Activated CD8-positive, alpha-beta memory T cell treated with anti-CD3 and anti-CD28 coated beads for 36 hours (primary cell): ENCODE measurements around the gene IFIT5. TPM values are rescaled to one million over a fixed set of nuclear protein-coding genes. Genes with fewer than 3 reads are reported as not detected.
"Not testable (repeated sequence)": the region's sequence is repeated elsewhere in the genome, so short reads cannot be mapped to it uniquely, and the experiment has no call there.

Experiments used
- CTCF ChIA-PET: fragments of 350-600 bp; sonication (Branson Sonifier 250); formaldehyde crosslinking; loops from one replicate; lab custom pipeline; 2021; ENCODE audit warnings: antibody characterized with exemption; lab: Charles Lee
- POLR2A ChIA-PET: fragments of 350-600 bp; sonication (Branson Sonifier 250); formaldehyde crosslinking; loops from one replicate; lab custom pipeline; 2021; ENCODE audit warnings: antibody characterized with exemption; lab: Charles Lee
- total RNA-seq, 2 experiments: library from RNA; stranded (reverse); gene quantifications; one replicate each; pipeline ENCODE4 v1.2.3, GENCODE V29; 2021

Gene IFIT5
- total RNA-seq, 2 experiments from 2014 or later, result 6.4 to 6.5 TPM

- POLR2A ChIA-PET, result interaction anchor here (0.6 kb wide), 3 partner anchors 22 to 446 kb away, joined by 4 to 8 read pairs (median 4); partner anchors contain the start of gene IFIT5
Observed at GRCh38 chr10:89391907-89392756, 22.2 kb upstream of the IFIT5 start, which contains the start of gene IFIT1. Gene IFIT1, plus strand, starts transcription at chr10:89392623. Its CDS starts 90 bp downstream, at chr10:89392713.

GRCh38 chr10:89392974-89393373, 21.4 kb upstream of the IFIT5 start:
- ChIA-PET CTCF (no interaction called here), POLR2A (no interaction called here)

More at GRCh38 chr10:89391907-89392756, 22.2 kb upstream of the IFIT5 start, which contains the start of gene IFIT1:
- CTCF ChIA-PET, result no interaction called here

GRCh38 chr10:89393898-89394297, 20.5 kb upstream of the IFIT5 start:
- ChIA-PET CTCF (no interaction called here), POLR2A (no interaction called here)

- CTCF ChIA-PET, result no interaction called here
- POLR2A ChIA-PET, result no interaction called here
Observed at GRCh38 chr10:89395141-89395540, 19.2 kb upstream of the IFIT5 start.

- ChIA-PET CTCF (no interaction called here), POLR2A (no interaction called here)
Observed at GRCh38 chr10:89398003-89398749, 16.2 kb upstream of the IFIT5 start.

DNA sequence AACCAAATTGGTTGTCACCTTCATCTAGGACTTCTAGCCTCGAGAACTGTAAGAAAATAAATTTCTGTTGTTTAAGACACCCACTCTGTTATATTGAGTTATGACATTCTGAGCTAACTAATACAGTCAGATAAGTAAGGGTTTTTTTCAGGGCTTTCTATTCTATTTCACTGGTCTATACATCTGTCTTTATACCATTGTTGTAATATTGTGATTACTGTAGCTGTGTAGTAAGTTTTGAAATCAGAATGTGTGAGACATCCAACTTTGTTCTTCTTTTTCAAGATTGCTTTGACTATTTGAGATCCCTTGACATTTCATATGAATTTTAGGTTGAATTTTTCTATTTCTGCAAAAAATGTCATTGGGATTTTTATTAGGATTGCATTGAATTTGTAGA, 14.4 kb upstream of the IFIT5 start:
- CTCF ChIA-PET, result no interaction called here
- POLR2A ChIA-PET, result no interaction called here

DNA sequence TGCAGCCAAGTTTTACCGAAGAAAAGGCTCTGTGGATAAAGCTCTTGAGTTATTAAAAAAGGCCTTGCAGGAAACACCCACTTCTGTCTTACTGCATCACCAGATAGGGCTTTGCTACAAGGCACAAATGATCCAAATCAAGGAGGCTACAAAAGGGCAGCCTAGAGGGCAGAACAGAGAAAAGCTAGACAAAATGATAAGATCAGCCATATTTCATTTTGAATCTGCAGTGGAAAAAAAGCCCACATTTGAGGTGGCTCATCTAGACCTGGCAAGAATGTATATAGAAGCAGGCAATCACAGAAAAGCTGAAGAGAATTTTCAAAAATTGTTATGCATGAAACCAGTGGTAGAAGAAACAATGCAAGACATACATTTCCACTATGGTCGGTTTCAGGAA, 11.3 kb upstream of the IFIT5 start:
- ChIA-PET POLR2A (no interaction called here), CTCF (no interaction called here)

GRCh38 chr10:89404104-89405047, 10.0 kb upstream of the IFIT5 start:
- ChIA-PET POLR2A (no interaction called here), CTCF (no interaction called here)

DNA sequence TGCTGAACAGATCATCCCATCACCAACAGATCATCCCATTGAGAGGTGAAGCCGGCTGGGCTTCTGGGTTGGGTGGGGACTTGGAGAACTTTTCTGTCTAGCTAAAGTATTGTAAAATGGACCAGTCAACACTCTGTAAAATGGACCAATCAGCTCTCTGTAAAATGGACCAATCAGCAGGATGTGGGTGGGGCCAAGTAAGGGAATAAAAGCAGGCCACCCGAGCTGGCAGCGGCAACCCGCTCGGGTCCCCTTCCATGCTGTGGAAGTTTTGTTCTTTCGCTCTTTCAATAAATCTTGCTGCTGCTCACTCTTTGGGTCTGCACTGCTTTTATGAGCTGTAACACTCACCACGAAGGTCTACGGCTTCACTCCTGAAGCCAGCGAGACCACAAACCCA, 8.2 kb upstream of the IFIT5 start:
- POLR2A ChIA-PET, CTCF ChIA-PET: not testable (repeated sequence)

GRCh38 chr10:89407792-89408191, 6.6 kb upstream of the IFIT5 start:
- POLR2A ChIA-PET, CTCF ChIA-PET: not testable (repeated sequence)

- POLR2A ChIA-PET, CTCF ChIA-PET: not testable (repeated sequence)
Observed at GRCh38 chr10:89409282-89409681, 5.1 kb upstream of the IFIT5 start.

GRCh38 chr10:89410551-89410950, 3.8 kb upstream of the IFIT5 start:
- POLR2A ChIA-PET, CTCF ChIA-PET: not testable (repeated sequence)

GRCh38 chr10:89411135-89411534, 3.2 kb upstream of the IFIT5 start:
- POLR2A ChIA-PET, result not testable (repeated sequence)

GRCh38 chr10:89412276-89412675, 2.1 kb upstream of the IFIT5 start:
- CTCF ChIA-PET, POLR2A ChIA-PET: not testable (repeated sequence)

More at GRCh38 chr10:89411135-89411534, 3.2 kb upstream of the IFIT5 start:
- CTCF ChIA-PET, result not testable (repeated sequence)

DNA sequence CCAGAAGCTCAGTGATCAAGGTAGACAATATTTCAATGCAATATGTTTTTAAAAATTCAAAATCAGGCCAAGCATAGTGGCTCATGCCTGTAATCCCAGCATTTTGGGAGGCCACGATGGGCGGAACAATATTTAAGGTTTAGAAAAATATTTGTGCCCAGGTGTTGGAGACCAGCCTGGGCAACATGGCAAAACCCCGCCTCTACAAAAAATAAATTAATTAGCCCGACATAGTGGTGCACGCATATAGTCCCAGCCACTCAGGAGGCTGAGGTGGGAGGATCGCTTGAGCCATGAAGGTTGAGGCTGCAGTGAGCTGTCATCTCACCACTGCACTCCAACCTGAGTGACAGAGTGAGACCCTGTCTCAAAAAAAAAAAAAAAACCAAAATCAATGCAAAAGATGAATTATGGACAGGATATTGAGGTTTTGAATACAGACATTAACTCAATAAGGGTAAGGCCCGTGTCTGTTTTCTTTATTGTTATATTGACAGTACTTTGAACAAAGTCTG, 913 bp upstream of the IFIT5 start:
- POLR2A ChIA-PET, result interaction anchor here (1.0 kb wide), 1 partner anchor 423 kb away, joined by 4 read pairs; the partner anchor contains the start of gene FAS
- CTCF ChIA-PET, result interaction anchor here (0.6 kb wide), 1 partner anchor 117 kb away, joined by 3 read pairs; no protein-coding TSS in a partner anchor

GRCh38 chr10:89414879-89415821, 782 bp downstream of the IFIT5 start:
- ChIA-PET POLR2A (no interaction called here), CTCF (no interaction called here)

- CTCF ChIA-PET, result interaction anchor here (1.3 kb wide), 1 partner anchor 10 kb away, joined by 3 read pairs; no protein-coding TSS in a partner anchor
- POLR2A ChIA-PET, result interaction anchor here (0.8 kb wide), 1 partner anchor 20 kb away, joined by 3 read pairs; no protein-coding TSS in a partner anchor
Observed at GRCh38 chr10:89416465-89416864, 2.1 kb downstream of the IFIT5 start.

DNA sequence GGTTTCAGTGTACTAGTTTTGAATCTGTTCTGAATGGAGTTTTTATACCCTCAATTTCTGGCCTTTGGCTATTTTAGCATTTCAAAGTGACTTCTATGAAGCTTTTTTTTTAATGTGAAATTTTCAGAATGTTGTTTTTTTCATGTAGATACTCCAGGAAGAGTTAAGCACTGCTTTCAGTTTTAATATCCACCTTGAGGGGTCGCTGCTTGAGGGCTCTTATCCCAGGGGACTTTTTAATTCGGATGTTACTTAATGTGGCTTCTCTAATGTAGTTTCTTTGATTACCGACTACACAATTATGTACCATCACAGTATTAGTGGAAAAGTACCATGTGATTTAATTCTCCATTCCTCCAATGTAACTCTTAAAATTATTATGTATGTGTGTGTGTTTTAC, 5.2 kb downstream of the IFIT5 start:
- ChIA-PET CTCF (no interaction called here), POLR2A (no interaction called here)
